ENCODE data around the gene GALNT4. TPM values are rescaled to one million over a fixed set of nuclear protein-coding genes. Genes with fewer than 3 reads are reported as not detected.

The GALNT4 gene
- total and polyA plus RNA-seq, 2 of the 13 experiments (the other 11 are each of a cell fraction or from before 2014, with no cell fraction given) = 4.9 to 6.8 TPM

DNA sequence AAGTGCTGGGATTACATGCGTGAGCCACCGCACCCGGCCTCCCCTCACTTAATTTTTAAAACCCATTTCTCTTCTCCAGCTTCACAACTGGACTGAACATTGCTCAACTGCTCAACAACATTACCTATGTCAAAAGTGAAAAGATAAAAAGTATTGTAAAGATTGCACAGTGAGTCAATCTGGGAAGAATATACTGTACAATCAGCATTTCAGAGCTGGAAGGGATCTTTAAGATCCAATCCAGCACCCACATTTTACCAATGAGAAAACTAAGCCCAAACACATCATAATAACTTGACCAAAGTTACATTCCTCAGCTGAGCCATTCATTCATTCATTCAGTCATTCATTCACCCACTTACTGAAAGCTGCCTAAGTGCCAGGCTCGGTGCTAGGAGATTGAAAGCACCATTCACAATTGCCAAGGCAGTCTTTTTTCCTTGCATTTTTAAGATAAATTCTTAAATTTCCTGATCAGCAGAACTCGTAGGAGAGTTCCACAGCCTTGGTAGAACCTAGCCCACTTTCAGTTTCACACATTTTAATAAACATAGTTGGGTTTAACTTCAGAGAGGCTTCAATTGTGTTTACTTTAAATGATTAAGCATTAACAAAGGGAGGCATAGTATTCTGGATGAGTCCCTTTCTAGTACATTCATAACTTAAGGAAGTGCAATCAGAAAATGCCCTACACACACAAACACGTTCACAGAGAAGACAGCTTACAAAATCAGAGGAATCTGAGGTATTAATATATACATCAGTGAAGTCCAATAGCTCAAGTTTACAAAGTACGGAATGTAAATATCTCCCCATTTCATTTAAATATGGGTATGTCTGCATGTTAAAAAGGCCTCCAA is 3.0 kb downstream of the GALNT4 start (continued):
- no peak for TF ChIP-seq KIAA2018 (CRISPR knock-in tag; IDR thresholded peaks at IDR 0.05; ENCODE audit: borderline replicate concordance)
- TF ChIP-seq FOXA1 (IDR thresholded peaks at IDR 0.05) = peak; percentile 89
- TF ChIP-seq FOXA1 (CRISPR knock-in tag; IDR thresholded peaks at IDR 0.05) = peak; percentile 62
- TF ChIP-seq SMAD9 (CRISPR knock-in tag; IDR thresholded peaks at IDR 0.05) = no peak
- TF ChIP-seq PHF21A (CRISPR knock-in tag; IDR thresholded peaks at IDR 0.05) = no peak
- peak; percentile 93 for TF ChIP-seq ZNF24 (IDR thresholded peaks at IDR 0.05)
- TF ChIP-seq ZNF557 (CRISPR knock-in tag; IDR thresholded peaks at IDR 0.05) = no peak
- no peak for TF ChIP-seq RXRA (CRISPR knock-in tag; IDR thresholded peaks at IDR 0.05)
- TF ChIP-seq NFIC (IDR thresholded peaks at IDR 0.05; ENCODE audit: low read length) = no peak
- no peak for TF ChIP-seq ZNF883 (CRISPR knock-in tag; IDR thresholded peaks at IDR 0.05; ENCODE audit: not compliant biosample characterization)
- no peak for TF ChIP-seq JUND (CRISPR knock-in tag; IDR thresholded peaks at IDR 0.05)
- TF ChIP-seq CAMTA2 (CRISPR knock-in tag; IDR thresholded peaks at IDR 0.05; ENCODE audit: borderline replicate concordance) = no peak
- no peak for TF ChIP-seq TGIF2 (CRISPR knock-in tag; IDR thresholded peaks at IDR 0.05)
- no peak for TF ChIP-seq STAT5B (CRISPR knock-in tag; IDR thresholded peaks at IDR 0.05)
- TF ChIP-seq TBX2 (CRISPR knock-in tag; IDR thresholded peaks at IDR 0.05; ENCODE audit: borderline replicate concordance) = no peak
- TF ChIP-seq ZNF792 (CRISPR knock-in tag; IDR thresholded peaks at IDR 0.05) = no peak
- no peak for TF ChIP-seq CENPBD1 (CRISPR knock-in tag; IDR thresholded peaks at IDR 0.05; ENCODE audit: borderline replicate concordance, low read depth)
- no peak for TF ChIP-seq GZF1 (CRISPR knock-in tag; IDR thresholded peaks at IDR 0.05)
- no peak for TF ChIP-seq ZNF546 (CRISPR knock-in tag; conservative IDR thresholded peaks at IDR 0.05)
- no peak for TF ChIP-seq ZNF234 (CRISPR knock-in tag; conservative IDR thresholded peaks at IDR 0.05)
- no peak for TF ChIP-seq SYNCRIP (IDR thresholded peaks at IDR 0.05; ENCODE audit: insufficient read depth, low read depth, low read length)
- no peak for TF ChIP-seq ZNF713 (CRISPR knock-in tag; IDR thresholded peaks at IDR 0.05)
- no peak for TF ChIP-seq ZNF382 (CRISPR knock-in tag; IDR thresholded peaks at IDR 0.05; ENCODE audit: borderline replicate concordance)
